Measurements from ENCODE around the gene DLGAP1. TPM values are rescaled to one million over a fixed set of nuclear protein-coding genes. Genes with fewer than 3 reads are reported as not detected.

The DLGAP1 gene
- total RNA-seq, 1 donor from 2014 or later, result 0.05 TPM

GRCh38 chr18:4270016-4270415, 185.1 kb downstream of the DLGAP1 start:
- Histone ChIP-seq H3K4me1 (no peaks in the 10 kb centered on the region), H3K9me3 (replicated peaks) (no peaks in the 10 kb centered on the region), H3K36me3 (no peaks in the 10 kb centered on the region), H3K27me3 (ENCODE audit: low read depth) (no peaks in the 10 kb centered on the region), H3K4me3 (no peak overlapping the region), H3K27ac (replicated peaks) (no peak overlapping the region)
- TF ChIP-seq CTCF (IDR thresholded peaks at IDR 0.05; ENCODE audit: borderline replicate concordance), result no peak
- intact Hi-C loops (cut with micrococcal nuclease), result no loop called here
- no peak for DNase-seq

- Histone ChIP-seq H3K4me3 (no peak overlapping the region), H3K4me1 (no peaks in the 10 kb centered on the region), H3K27me3 (ENCODE audit: low read depth) (no peaks in the 10 kb centered on the region), H3K27ac (replicated peaks) (no peak overlapping the region), H3K9me3 (replicated peaks) (no peaks in the 10 kb centered on the region), H3K36me3 (no peaks in the 10 kb centered on the region)
- no peak for DNase-seq
- intact Hi-C loops (cut with micrococcal nuclease), result no loop called here
- TF ChIP-seq CTCF (IDR thresholded peaks at IDR 0.05; ENCODE audit: borderline replicate concordance), result no peak
Measured at GRCh38 chr18:4267641-4268040, 187.5 kb downstream of the DLGAP1 start.

GRCh38 chr18:4264347-4264791, 190.7 kb downstream of the DLGAP1 start:
- DNase-seq, result no peak
- TF ChIP-seq CTCF (IDR thresholded peaks at IDR 0.05; ENCODE audit: borderline replicate concordance), result no peak
- Histone ChIP-seq H3K9me3 (replicated peaks) (no peaks in the 10 kb centered on the region), H3K27me3 (ENCODE audit: low read depth) (no peaks in the 10 kb centered on the region), H3K4me1 (no peaks in the 10 kb centered on the region), H3K27ac (replicated peaks) (no peak overlapping the region), H3K4me3 (no peak overlapping the region), H3K36me3 (no peaks in the 10 kb centered on the region)
- intact Hi-C loops (cut with micrococcal nuclease), result no loop called here

GRCh38 chr18:4260107-4260506, 195.0 kb downstream of the DLGAP1 start:
- H3K4me1 ChIP-seq, result no peaks in the 10 kb centered on the region
- no peaks in the 10 kb centered on the region for H3K27me3 ChIP-seq (ENCODE audit: low read depth)
- intact Hi-C loops (cut with micrococcal nuclease), result no loop called here
- DNase-seq, result no peak
- no peaks in the 10 kb centered on the region for H3K9me3 ChIP-seq (replicated peaks)
- no peak overlapping the region for H3K27ac ChIP-seq (replicated peaks)
- no peak overlapping the region for H3K4me3 ChIP-seq
- no peaks in the 10 kb centered on the region for H3K36me3 ChIP-seq
- no peak for TF ChIP-seq CTCF (IDR thresholded peaks at IDR 0.05; ENCODE audit: borderline replicate concordance)

- intact Hi-C loops (cut with micrococcal nuclease), result no loop called here
- H3K27ac ChIP-seq (replicated peaks), result no peak overlapping the region
- no peak for TF ChIP-seq CTCF (IDR thresholded peaks at IDR 0.05; ENCODE audit: borderline replicate concordance)
- no peaks in the 10 kb centered on the region for H3K4me1 ChIP-seq
- no peaks in the 10 kb centered on the region for H3K27me3 ChIP-seq (ENCODE audit: low read depth)
- H3K36me3 ChIP-seq, result no peaks in the 10 kb centered on the region
- DNase-seq, result no peak
- no peaks in the 10 kb centered on the region for H3K9me3 ChIP-seq (replicated peaks)
- H3K4me3 ChIP-seq, result no peak overlapping the region
Measured at GRCh38 chr18:4256766-4257417, 198.2 kb downstream of the DLGAP1 start.
